Parathyroid adenoma (tissue), 2 donors: Measurements from ENCODE around the gene ZNF319.

Source experiments
- H2AFZ ChIP-seq: fragments of 300-600 bp; sonication (generic); one replicate; pipeline ENCODE4 v1.7.0; 2017; ENCODE audit warnings: antibody characterized with exemption, mild to moderate bottlenecking
- H3K27ac ChIP-seq: fragments of 300-600 bp; sonication (generic); one replicate; pipeline ENCODE4 v1.7.0; 2017
- H3K27me3 ChIP-seq: fragments of 300-600 bp; sonication (generic); one replicate; pipeline ENCODE4 v1.7.0; 2017; ENCODE audit warnings: low read length; ENCODE audit not compliant: control insufficient read depth, insufficient read depth
- H3K36me3 ChIP-seq: fragments of 300-600 bp; sonication (generic); one replicate; pipeline ENCODE4 v1.7.0; 2017; ENCODE audit warnings: low read length; ENCODE audit not compliant: control insufficient read depth, insufficient read depth
- H3K4me1 ChIP-seq: fragments of 300-600 bp; sonication (generic); one replicate; pipeline ENCODE4 v1.7.0; 2017; ENCODE audit warnings: control low read depth
- H3K4me2 ChIP-seq: fragments of 300-600 bp; sonication (generic); one replicate; pipeline ENCODE4 v1.7.0; 2017; ENCODE audit warnings: low read length
- H3K4me3 ChIP-seq: fragments of 300-600 bp; sonication (generic); one replicate; pipeline ENCODE4 v1.7.0; 2017; ENCODE audit warnings: low read depth, low read length
- H3K79me2 ChIP-seq: fragments of 300-600 bp; sonication (generic); one replicate; pipeline ENCODE4 v1.7.0; 2017; ENCODE audit warnings: control low read depth
- H3K9ac ChIP-seq: fragments of 300-600 bp; sonication (generic); one replicate; pipeline ENCODE4 v1.7.0; 2017; ENCODE audit warnings: mild to moderate bottlenecking
- H3K9me3 ChIP-seq: fragments of 300-600 bp; sonication (generic); one replicate; pipeline ENCODE4 v1.7.0; 2017; ENCODE audit warnings: low read length; ENCODE audit not compliant: control insufficient read depth
- TF ChIP-seq, protein P1 (sequence below): fragments of 300-600 bp; sonication (generic); IDR thresholded peaks from one replicate; pipeline ENCODE4 v1.7.0; 2017; ENCODE audit warnings: antibody characterized with exemption, mild to moderate bottlenecking
- donor health status: primary hyperparathyroidism.

Gene ZNF319

DNA sequence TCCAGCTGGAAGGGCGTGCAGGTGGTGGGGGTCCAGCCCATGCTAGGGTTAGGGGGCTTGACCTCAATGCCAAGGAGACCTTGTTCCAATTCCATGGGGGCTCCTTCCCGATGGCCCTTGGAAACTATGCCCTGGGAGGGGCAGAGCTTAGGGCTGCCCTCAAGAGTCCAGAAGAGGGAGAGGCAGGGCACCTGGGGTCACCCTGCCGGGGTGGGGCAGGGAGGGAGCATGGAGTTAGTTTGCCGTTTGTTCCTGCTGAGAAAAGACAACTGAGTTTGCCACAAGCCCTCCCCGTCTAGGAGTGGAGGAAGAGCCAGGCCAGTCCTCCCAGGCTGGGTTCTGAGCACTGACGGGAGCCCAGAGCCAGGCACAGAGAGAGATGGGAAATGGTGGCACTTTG lies 46.5 kb upstream of the ZNF319 start:
- Histone ChIP-seq H3K27ac (no peak overlapping the region), H3K9ac (no peak overlapping the region), H3K9me3 (no peaks in the 10 kb centered on the region), H3K79me2 (no peaks in the 10 kb centered on the region), H3K36me3 (no peaks in the 10 kb centered on the region), H3K4me3 (no peak overlapping the region), H3K4me1 (no peaks in the 10 kb centered on the region), H2AFZ (no peak overlapping the region), H3K4me2 (no peak overlapping the region), H3K27me3 (no peaks in the 10 kb centered on the region)
- TF ChIP-seq, protein P1, sequence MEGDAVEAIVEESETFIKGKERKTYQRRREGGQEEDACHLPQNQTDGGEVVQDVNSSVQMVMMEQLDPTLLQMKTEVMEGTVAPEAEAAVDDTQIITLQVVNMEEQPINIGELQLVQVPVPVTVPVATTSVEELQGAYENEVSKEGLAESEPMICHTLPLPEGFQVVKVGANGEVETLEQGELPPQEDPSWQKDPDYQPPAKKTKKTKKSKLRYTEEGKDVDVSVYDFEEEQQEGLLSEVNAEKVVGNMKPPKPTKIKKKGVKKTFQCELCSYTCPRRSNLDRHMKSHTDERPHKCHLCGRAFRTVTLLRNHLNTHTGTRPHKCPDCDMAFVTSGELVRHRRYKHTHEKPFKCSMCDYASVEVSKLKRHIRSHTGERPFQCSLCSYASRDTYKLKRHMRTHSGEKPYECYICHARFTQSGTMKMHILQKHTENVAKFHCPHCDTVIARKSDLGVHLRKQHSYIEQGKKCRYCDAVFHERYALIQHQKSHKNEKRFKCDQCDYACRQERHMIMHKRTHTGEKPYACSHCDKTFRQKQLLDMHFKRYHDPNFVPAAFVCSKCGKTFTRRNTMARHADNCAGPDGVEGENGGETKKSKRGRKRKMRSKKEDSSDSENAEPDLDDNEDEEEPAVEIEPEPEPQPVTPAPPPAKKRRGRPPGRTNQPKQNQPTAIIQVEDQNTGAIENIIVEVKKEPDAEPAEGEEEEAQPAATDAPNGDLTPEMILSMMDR: no peak

DNA sequence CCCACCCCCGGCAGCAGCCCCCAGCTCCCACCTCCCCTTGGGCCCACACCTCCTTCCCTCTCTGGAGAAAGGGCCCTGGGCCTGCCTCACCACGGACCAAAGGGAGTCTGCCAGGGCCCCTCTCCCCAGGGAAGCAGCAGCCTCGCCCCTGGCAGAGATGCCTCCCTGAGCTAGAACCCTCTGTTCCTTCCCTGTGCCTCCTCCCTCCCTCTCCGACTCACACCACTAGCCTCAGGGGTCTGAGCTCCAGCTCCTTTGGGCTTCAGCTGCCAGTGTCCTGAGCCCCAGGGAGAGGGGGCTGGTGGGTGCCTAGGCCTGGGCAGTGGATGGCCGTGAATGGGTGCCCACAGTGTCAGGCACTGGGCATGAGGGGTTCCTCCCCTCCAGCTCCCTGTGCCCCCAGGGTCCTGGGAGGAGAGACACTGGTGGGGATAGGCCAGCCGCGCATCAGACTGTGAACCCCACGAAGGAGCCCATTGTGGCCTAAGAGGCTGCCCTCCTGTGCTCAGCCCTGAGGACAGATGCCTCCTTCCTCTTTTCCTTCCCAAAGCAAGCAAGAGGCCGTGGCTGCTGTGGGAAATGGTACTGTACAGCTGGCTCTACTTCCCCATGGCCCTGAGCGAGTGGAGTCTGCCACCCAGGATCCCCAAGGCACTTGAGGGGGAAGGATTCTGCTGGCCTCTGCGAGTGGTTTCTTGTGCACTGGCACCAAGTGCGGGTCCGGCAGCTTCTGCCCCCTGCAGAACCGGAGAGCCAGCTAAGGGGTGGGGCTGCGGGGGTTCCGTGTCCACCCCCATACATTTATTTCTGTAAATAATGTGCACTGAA lies 45.8 kb upstream of the ZNF319 start:
- Histone ChIP-seq H2AFZ (no peak overlapping the region), H3K36me3 (no peaks in the 10 kb centered on the region), H3K4me3 (no peak overlapping the region), H3K27ac (no peak overlapping the region), H3K9ac (no peak overlapping the region), H3K4me1 (no peaks in the 10 kb centered on the region), H3K27me3 (no peaks in the 10 kb centered on the region), H3K79me2 (no peaks in the 10 kb centered on the region), H3K9me3 (no peaks in the 10 kb centered on the region), H3K4me2 (no peak overlapping the region)
- TF ChIP-seq, protein P1: no peak

DNA sequence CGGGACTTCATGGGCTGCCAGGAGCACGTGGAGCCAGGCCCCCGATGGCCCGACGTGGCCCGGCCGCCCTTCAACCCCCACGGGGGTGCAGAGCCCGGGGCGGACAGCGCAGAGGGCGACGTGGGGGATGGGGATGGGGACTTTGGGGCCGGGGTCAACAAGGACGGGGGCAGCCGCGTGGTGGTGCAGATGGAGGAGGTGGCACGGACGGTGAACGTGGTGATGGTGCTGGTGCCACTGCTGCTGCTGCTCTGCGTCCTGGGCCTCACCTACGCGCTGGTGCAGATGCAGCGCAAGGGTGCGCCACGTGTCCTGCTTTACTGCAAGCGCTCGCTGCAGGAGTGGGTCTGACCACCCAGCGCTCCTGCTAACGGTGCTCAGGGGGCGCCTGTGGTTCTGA lies 44.6 kb upstream of the ZNF319 start:
- H3K9me3 ChIP-seq: no peaks in the 10 kb centered on the region
- H3K27me3 ChIP-seq: no peaks in the 10 kb centered on the region
- TF ChIP-seq, protein P1: no peak
- H3K4me3 ChIP-seq: no peak overlapping the region
- no peak overlapping the region for H3K27ac ChIP-seq
- H3K36me3 ChIP-seq: no peaks in the 10 kb centered on the region
- no peak overlapping the region for H2AFZ ChIP-seq
- H3K4me2 ChIP-seq: no peak overlapping the region
- no peaks in the 10 kb centered on the region for H3K4me1 ChIP-seq
- H3K9ac ChIP-seq: no peak overlapping the region
- H3K79me2 ChIP-seq: no peaks in the 10 kb centered on the region

DNA sequence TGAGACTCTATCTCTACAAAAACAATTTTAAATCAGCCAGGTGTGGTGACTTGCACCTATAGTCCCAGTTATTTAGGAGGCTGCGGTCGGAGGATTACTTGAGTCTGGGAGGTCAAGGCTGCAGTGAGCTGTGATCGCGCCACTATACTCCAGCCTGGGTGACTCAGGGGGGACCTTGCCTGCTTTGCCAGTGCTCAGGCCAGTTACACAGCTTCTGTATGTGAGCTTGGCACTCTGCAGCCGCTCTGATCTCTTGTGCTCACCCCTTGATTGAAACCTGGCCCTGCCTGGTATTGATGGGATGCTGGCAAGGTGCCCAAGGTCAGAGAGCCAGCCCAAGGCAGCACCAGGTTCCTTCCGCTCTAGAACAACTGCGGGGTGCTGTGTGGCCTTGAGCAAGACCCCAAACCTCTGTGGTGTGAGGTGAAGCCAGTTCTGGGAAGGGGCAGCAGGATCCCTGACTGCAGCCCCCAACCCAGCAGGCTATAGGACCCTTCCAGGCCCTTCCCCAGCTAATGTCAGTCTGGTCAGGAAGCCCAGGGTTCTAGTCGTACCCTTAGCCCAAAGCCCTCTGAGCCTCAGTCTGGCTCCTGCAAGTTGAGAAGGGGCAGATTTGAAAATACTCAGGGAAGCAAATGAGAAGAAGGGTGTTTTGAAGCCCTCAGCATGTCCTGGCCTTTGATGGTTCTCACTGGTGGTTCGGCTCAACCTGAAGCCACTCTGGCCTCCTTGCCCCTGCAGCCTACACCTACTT lies 44.0 kb upstream of the ZNF319 start:
- H3K9ac ChIP-seq: no peak overlapping the region

More for the DNA sequence above, 44.0 kb upstream of the ZNF319 start:
- Histone ChIP-seq H3K4me3 (no peak overlapping the region), H2AFZ (no peak overlapping the region), H3K4me1 (no peaks in the 10 kb centered on the region), H3K4me2 (no peak overlapping the region), H3K27me3 (no peaks in the 10 kb centered on the region), H3K27ac (no peak overlapping the region), H3K36me3 (no peaks in the 10 kb centered on the region), H3K79me2 (no peaks in the 10 kb centered on the region), H3K9me3 (no peaks in the 10 kb centered on the region)
- TF ChIP-seq, protein P1: no peak
